HuH-7 (cell line): ENCODE data around the gene PXMP2.
"Not testable (repeated sequence)": the region's sequence is repeated elsewhere in the genome, so short reads cannot be mapped to it uniquely, and the experiment has no call there.

ENCODE experiments used
- DNase-seq: peaks from one replicate; pipeline ENCODE4 v3.0.0; 2011; ENCODE audit warnings: low spot score

The PXMP2 gene

DNA sequence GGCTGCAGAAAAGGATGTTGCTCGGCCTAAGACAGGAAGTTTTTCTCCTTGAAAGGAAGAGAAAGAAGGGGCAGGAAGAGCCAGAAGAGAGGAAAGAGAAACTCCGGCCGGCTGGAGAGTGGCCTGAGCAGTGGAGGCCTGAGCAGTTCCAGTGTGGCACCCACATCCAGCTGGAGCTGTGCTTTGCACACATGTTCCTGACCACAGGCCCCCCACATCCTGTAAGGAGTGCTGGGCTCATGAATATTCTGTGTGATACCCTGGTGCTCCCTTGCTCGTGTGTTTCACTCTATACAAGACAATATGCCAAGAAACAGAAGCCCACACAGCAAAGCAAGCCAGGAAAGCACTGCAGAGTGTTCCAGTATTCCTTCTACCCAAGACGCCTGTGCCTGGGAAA, 27.3 kb upstream of the PXMP2 start:
- DNase-seq: no peak

DNA sequence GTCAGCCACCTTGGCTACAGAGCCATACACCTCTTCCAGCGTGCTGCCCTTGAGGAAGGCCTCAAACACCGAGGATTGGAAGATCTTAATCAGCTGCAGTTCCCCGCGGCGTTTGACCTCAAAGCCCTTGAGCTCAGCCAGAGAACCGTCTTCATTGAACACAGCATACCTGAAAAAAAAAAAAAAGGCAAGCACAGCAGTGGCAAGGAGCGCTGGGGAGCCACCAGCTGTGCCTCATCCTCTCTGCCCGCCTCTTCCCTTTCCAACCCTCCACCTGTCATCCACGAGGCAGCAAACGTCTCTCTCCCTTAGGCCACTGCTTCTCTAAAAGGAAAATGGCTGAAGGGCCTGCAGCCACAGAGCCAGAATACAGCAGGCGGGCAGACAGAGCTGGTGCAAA, 26.4 kb upstream of the PXMP2 start:
- DNase-seq: no peak

DNA sequence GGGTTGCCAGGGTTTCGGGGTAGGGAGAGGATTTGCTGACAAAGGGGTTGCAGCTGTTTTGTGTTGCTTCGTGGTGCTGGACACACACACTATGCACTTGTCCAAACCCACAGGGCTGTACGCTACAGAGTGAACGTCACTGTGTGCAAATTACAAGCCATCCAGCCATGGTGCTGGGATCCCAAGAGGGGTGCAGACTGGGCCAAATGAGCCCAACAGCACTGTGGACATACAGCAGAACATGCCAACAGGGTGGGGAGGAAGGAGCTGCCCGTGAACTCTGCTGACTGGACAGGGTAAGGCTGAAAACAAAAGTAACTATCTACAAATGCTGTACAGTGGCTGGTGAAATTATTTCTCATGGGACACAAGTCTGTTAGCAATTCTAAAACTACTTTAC, 25.4 kb upstream of the PXMP2 start:
- no peak for DNase-seq

DNA sequence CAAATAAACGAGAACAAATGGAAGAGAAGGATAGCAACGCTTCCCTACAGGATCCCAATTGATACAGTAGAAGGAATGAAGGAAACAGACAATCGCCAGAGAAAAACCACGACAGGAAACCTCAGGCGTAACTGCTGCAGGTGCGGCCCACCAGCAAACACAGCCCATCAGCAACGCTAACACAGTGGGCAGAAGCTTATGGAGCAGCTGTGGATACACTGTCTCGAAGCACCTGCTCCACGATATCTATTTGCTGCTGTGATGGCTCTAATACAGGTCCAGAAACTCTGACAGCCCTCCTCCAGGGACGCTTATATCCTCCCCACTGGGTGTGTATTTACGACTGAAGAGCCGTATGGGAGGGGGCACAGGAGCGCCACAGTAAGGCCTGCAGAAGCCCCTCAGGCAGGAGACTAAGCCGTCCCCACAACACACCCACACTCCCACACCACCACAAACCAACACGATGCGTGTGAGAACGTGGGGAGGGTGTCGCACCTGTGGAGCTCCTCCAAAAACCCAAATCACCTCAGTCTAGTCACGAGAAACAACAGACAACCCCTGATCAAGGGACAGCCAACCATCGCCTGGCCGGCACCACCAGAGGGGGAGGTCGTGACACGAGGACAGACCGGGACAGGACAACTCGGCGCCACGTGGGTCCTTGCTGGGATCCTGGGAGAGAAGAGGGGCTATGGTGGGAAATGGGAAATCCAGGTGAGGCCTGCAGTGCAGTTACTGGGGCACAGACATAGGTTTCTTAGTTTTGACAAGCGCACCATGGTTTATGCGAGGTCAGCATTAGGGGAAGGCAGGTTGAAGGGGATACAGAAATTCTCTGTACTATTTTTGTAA, 24.3 kb upstream of the PXMP2 start:
- no peak for DNase-seq

DNA sequence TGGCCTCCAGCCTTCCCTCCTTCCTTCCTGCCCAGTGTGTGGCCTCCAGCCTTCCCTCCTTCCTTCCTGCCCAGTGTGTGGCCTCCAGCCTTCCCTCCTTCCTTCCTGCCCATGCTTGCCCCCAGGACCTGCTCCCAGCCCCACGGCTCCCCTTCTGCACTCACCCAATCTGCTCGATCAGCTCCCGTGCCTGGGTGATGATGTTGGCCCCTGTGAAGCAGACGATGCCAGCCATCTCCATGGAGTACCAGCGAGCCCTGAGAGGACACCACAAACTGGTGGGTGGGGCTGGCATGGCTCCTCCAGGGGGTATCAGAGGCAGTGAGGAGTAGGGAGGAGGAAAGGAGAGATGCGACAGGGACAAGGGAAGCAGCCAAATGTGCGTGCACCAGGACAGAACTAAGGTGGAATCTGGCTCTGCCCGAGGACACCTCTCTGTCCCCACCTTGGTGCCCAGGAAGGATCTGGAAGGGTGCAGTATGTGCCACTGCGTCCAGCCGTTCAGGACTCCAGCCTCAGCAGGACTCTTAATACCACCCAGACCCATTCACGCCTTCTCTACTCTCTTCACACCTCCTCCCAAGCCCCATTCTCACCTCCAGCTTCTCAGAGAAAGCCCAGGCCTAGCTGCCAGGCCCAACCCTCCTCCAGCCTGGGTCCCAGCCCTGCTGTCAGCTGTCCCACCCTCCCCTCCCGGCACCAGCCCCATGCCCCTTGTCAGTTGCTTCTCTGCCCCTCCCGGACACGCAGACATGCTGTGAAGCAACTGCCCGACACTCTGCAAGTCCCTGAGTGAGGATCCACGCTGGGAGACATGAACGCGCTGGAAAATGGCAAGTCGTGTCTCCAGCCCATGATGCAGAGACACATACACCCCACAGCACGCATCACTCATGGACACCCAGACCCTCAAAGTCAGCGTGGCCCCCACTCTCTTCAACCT, 22.9 kb upstream of the PXMP2 start:
- no peak for DNase-seq

DNA sequence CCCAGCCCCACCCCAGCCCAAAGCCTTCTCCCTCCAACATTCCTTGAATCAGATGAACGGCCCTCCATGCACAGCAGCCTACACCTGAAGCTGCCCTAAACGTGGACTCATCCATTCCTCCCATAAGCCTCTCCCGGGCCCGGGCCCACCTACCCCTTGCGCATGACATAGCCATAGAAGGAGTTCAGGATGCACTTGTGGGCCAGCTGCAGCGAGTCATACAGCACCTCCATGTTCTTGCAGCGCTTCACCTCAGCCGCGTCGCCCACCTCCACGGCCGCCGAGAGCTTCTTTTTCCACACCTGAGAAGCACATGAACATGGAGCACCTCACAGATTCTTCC, 22.3 kb upstream of the PXMP2 start:
- DNase-seq: no peak

DNA sequence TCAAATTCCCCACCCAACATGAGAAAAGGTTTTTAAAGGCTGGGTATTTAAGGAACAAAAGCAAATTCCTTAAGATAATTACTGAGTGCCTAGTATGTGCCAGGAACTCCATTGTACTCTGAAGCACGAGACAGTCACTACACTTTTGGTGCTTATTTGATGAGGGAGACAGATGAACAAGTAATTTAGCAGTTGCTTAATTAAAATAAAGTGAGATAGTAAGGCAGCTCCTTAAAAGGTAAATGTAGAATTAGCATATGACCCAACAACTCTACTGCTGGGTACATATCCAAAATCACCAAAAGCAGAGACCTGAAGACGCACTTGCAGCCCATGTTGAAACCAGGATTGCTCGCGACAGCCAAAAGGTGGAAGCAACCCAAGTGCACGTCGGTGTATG, 21.6 kb upstream of the PXMP2 start:
- DNase-seq: no peak

DNA sequence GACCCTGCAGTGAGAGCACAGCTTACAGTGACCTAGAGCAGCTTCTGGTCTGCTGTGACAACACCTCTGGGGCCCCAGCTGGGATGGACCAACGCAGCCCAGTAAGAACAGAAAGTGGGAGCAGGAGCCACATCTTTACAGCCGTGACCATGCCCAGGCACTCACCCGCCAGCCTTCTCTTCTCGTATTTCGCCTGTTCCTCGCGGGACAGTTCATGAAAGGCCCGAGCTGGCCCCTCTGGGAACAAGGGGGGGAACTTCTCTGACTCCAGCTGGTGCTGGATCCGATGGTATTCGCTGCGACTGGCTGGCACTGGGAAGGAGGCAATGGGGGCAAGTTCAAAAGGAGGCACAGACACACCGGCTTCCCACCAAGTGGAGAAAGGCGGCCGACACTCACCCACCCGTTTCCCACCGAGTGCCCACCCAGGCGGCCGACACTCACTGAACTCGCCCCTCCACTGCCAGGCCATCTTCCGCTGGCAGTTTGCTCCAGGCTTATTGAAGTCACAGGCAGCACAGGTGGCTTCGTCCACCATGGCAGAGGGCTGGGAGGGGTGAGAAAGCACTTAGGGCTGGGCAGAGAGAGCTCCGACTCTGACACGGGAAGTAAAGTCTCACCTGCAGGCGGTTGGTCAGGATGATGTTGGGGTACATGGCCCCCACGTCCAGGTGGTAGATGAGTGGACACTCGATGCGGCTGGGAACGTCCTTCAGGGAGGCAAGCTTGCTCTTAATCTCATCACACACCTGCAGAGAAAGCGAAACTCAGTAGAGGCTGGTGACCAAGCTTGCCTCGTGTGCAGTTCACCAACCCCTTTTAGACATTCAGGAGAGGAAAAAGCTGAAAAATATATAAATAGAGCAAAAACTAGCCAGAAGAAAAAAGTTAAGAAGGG, 18.9 kb upstream of the PXMP2 start:
- DNase-seq: no peak

DNA sequence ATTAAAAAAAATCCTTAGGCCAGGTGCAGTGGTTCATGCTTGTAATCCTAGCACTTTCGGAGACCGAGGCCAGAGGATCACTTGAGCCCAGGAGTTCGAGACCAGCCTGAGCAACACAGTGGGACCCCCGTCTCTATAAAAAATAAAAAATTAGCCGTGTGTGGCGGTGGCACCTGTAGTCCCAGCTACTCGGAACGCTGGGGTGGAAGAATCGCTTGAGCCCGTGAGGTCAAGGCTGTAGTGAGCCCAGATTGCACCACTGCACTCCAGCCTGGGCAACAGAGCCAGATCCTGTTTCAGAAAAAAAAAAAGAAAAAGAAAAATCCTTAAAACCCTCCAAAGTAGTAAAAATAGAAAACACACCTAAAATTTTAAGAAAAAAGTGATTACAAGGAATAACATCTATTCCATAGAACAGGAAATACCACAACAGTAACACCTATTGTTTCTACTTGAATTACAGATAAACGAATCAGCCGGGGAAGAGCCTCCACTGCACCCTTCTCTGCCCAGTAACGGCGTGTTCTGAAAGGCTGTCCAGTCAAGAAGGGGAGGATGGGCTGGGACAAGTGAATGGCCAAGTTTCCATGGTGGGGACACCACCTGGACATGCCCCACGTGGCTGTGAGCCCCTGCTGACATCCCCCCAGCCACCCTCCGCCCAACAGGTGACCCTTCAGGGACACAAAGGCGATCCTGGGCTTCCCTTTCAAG, 18.1 kb upstream of the PXMP2 start:
- DNase-seq: no peak

DNA sequence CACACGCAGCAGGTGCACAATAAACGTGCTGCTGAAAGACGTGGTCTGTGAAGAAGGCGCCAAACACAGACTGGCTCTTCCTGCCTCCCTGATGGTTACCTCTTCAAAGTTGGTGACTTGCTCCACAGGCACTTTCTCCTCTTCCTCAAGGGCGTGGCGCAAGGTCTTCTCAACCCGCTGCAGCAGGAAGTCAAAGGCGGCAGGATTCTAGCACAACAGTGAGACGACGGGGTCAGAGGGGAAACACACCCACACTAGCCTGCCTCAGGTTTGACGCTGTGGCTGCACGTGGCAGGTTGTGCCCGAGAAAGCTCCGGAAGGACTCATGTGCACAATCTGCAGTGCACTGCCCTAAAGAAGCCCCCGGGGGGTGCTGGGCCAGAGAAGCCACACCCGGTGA, 15.3 kb upstream of the PXMP2 start:
- DNase-seq: no peak

DNA sequence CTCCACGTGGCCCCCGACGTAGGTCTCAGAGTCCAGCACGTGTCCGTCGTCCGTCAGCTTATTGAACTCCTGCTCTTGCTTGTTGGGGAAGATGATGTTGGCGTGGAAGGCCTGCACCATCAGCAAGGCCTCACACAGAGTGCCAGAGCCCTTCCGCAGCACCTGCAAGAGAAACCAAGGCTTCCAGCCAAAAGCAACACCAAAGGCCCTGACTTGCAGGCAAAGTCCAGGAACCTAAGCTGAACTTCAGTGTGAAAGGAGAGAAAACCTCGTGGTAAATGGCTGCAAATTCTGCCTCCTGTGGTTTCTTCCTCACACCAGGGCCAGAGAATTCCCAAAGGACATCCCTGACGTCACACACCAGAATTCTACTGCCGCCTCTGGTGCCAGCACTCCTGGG, 14.7 kb upstream of the PXMP2 start:
- DNase-seq: no peak

DNA sequence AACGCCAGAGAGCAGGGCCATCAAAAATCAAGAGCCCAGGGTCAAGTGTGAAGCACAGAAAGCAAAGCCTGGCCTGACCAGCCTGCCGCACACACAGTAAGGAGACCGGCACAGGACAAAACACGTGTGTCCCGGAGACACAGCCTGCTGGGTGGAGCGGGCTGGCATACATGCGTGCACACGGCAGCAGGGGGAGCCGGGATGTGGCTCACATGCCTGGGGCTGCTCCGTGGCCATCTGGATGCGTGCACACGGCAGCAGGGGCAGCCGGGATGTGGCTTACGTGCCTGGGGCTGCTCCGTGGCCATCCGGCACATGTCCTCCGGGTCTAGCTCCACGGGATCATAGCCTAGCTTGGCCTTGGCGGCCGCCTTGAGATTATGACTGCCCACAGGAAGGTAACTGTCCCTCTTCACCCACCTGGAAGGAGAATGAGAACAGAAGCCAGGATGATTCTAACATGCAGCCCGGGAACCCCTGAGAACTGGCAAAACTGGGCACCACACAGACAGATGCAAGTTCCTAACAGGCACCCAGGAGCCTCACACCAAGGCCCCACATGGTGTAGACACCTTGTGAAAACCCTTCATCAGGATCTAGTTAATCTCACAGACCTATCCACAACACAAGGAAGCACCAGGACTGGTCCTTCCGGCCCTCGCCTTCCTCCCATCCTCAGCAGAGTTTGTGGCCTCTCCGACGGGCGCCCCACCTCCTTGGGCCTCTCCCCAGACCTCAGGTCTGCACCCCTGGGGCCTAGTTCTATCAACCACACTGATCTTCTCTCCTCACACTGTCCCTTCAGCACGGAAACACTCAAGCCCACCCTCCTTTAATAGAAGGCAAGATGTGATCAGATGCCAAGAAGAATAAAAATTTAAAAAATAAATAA, 13.9 kb upstream of the PXMP2 start:
- DNase-seq: no peak

DNA sequence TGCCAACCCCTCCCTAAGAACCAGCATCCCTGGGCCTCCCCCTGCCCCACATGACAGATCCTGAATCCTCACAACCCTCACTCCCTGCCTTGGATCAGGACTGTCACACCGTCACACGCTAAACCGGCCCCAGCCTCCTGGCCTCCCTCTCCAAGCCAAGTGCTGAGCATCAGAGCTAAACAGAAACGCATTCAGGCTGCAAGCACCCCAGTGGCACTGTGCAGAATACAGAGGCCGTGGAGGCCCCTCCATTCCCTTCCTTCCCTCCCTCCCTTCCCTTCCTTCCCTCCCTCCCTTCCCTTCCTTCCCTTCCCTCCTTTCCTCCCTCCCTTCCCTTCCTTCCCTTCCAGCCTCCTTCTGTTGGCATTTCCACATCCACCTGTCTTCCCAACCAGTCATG, 12.8 kb upstream of the PXMP2 start:
- no peak for DNase-seq

DNA sequence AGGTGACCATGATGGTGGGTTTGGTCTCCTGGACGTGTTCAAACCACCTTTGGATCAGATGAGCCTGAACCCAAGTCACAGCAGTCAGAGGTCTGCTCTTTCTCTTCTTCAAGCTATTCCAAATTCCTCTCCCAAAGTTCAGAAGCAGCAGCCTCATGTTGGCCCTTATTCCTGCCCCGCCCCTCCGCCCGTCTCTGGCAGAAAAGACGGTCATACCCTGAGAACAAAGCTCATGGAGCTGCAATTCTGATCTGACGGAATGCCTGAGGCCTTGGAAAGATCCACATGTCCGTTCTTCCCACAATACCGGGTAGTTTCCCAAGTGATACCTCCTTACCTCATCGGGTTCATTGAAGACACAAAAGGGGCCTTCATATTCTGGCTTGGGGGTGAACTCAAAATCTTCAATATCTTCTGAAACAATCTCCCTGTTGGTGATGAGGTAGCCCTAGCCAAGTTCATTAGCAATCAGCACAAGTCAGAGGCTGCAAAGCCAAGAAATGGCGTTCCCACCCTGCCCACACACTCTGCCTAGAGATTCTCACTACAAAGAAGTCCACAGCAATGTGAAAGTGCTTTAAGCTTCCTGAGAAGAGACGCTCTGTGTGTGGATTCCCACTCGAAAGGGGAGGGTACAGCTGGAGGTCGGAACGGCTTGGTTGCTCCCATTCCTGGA, 11.5 kb upstream of the PXMP2 start:
- no peak for DNase-seq

DNA sequence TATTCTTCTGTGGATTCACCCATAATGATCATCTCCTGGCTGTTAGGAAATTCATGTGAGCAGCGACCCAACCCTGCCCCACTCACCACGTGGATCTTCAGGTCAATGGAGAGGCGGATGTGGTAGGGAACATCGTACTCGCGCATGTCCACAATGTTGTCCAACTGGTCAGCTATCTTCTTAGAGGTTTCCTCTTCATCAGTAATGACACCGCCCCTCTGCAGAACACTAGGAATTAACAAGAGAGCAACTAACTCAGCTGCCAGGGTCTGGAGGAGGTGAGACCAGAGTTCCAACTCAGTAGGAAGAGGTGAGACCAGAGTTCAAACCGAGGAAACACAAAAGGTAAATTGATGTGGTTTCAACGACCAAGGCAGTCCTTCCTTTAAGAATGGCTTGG, 9.9 kb upstream of the PXMP2 start:
- no peak for DNase-seq

DNA sequence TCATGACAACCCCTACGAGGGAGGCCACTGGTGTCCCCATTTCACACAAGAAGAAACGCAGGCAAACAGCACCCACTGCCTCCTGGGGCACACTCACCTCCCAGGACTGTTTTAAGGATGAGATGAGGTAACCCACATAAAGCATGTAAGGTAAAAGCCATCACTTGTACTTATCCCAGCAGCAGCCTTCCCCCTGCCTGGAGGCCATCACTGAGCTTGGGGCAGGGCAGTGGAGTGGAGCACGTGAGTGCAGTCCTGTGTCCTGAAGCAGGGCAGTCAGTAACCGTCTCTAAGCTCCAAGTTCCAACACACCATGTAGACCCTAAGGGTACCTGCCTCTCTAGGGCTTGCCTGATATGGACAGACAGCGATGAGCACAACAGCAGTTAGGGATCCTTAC, 2.0 kb upstream of the PXMP2 start:
- DNase-seq: no peak

DNA sequence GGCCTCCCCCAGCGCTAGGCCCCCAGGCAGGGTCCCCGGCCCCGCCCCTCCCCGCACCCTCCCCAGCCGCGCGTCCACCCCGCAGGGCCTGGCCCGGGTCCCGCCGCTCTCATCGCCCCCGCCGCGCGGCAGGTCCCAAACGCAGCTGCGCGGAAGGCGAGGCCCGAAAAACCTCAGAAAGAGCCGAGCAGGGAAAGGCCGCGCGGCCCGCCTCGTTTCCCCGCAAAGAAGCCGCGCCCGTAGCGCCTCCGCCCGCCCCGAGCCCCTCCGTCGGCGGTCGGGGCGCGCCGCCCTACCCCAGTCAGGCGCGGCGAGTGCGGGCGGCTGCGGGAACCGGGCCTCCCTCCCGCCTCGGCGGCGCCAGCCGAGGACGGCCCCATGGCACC, 569 bp upstream of the PXMP2 start:
- DNase-seq: no peak

DNA sequence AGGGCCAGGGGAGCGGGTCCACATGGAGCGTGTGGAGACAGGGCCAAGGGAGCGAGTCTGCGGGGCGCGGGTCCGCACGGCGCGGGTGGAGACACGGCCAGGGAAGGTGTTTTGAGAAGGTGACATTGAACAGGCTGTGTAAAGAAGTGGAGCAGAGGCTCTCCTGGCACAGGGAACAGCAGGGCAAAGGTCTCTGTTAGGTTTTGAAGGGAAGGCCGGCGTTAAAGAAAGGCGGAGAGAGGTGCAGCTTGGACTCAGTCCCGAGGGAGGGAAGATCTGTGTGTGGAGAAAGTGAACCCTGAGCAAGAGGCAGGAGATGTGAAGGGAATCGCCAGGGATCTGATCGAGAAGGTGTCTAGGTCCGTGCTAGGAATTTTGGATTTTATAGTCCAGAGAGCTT, 1.8 kb downstream of the PXMP2 start:
- peak; percentile 39 for DNase-seq

DNA sequence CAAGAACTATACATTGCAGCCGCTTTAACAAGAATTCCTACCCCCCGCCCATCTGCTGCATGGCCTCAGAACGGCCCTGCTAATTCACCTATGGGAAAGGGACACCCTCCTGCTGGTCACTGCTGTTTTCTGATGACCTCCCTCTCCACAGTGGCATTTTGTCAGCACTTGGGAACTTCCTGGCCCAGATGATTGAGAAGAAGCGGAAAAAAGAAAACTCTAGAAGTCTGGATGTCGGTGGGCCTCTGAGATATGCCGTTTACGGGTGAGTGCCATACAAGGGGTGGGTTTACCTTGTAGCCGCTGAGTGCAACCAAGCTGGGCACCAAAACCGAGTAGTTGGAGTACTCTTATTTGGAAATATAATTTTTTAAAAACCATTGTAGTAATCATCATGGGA, 2.7 kb downstream of the PXMP2 start:
- no peak for DNase-seq

DNA sequence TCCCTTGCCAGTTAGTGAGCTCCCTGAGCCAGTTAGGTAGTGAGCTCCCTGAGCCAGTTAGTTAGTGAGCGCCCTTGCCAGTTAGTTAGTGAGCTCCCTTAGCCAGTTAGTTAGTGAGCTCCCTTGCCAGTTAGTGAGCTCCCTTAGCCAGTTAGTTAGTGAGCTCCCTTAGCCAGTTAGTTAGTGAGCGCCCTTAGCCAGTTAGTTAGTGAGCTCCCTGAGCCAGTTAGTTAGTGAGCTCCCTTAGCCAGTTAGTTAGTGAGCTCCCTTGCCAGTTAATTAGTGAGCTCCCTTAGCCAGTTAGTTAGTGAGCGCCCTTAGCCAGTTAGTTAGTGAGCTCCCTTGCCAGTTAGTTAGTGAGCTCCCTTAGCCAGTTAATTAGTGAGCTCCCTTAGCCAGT, 4.6 kb downstream of the PXMP2 start:
- not testable (repeated sequence) for DNase-seq
